Suprapubic skin (tissue), 4 donors: ENCODE results near the gene GSTM1. TPM values are rescaled to one million over a fixed set of nuclear protein-coding genes. Genes with fewer than 3 reads are reported as not detected.
"Not testable (repeated sequence)": the region's sequence is repeated elsewhere in the genome, so short reads cannot be mapped to it uniquely, and the experiment has no call there.

Experiments used
- DNase-seq, 2 donors: peaks; one replicate each; pipeline ENCODE4 v3.0.0-alpha.2; 2019; ENCODE audit warnings: low spot score in 2 of 2
- H3K27ac ChIP-seq: fragments of 200-600 bp; sonication (generic); one replicate; pipeline ENCODE4 v1.5.1; 2019
- H3K27me3 ChIP-seq: fragments of 200-600 bp; sonication (generic); one replicate; pipeline ENCODE4 v1.5.1; 2019
- H3K36me3 ChIP-seq: fragments of 200-600 bp; sonication (generic); one replicate; pipeline ENCODE4 v1.5.1; 2019
- H3K4me1 ChIP-seq: fragments of 200-600 bp; sonication (generic); one replicate; pipeline ENCODE4 v1.5.1; 2019
- H3K4me3 ChIP-seq: fragments of 200-600 bp; sonication (generic); one replicate; pipeline ENCODE4 v1.5.1; 2019; ENCODE audit warnings: mild to moderate bottlenecking
- H3K9me3 ChIP-seq: fragments of 200-600 bp; sonication (generic); one replicate; pipeline ENCODE4 v1.5.1; 2019
- CTCF ChIP-seq, 2 donors: fragments of 200-600 bp in 1 of 2; fragments of 450-650 bp in 1 of 2; sonication (generic) in 1 of 2; IDR thresholded peaks; one replicate each; pipeline ENCODE4 v1.5.1; 2016 to 2019; ENCODE audit warnings: antibody characterized with exemption in 2 of 2, mild to moderate bottlenecking in 1 of 2, moderate library complexity in 1 of 2
- EP300 ChIP-seq: sonication (generic); formaldehyde crosslinking; IDR thresholded peaks from one replicate; pipeline ENCODE4 v1.6.1; 2017; ENCODE audit warnings: antibody characterized with exemption
- POLR2A ChIP-seq, 2 donors: fragments of 450-650 bp; IDR thresholded peaks; one replicate each; pipeline ENCODE4 v1.6.1; 2017; ENCODE audit warnings: antibody characterized with exemption in 2 of 2, mild to moderate bottlenecking in 2 of 2, moderate library complexity in 2 of 2
- POLR2AphosphoS5 ChIP-seq, 3 donors: sonication (generic); formaldehyde crosslinking; IDR thresholded peaks; one replicate each; pipeline ENCODE4 v1.6.1; 2017; ENCODE audit warnings: antibody characterized with exemption in 3 of 3
- WGBS: methylation state at CpG from one replicate; pipeline ENCODE4 v1.1.5; 2018; 5-methylcytosine and 5-hydroxymethylcytosine counted together
- total RNA-seq, 4 donors: library from RNA; depleted of rRNA; stranded (reverse); fragments of >200 nt; gene quantifications; one replicate each; pipeline ENCODE4 v1.1.0, GENCODE V29; 2016

The GSTM1 gene
- total RNA-seq, 4 donors from 2014 or later: 48.2 TPM; not detected in 3

- TF ChIP-seq CTCF (IDR thresholded peaks at IDR 0.05) (no peak), EP300 (no peak), POLR2A (IDR thresholded peaks at IDR 0.05) (no peak), POLR2AphosphoS5 (IDR thresholded peaks at IDR 0.05) (no peak)
- DNase-seq: no peak
- Histone ChIP-seq H3K9me3 (no peaks in the 10 kb centered on the region), H3K27me3 (no peaks in the 10 kb centered on the region), H3K36me3 (peaks cover 9% of the 10 kb centered on the region), H3K27ac (no peak overlapping the region), H3K4me1 (peaks cover 13% of the 10 kb centered on the region), H3K4me3 (no peak overlapping the region)
- WGBS: 87% methylated on average over 5 of the region's 5 CpGs
Measured at GRCh38 chr1:109659997-109660690, 27.5 kb upstream of the GSTM1 start.

- WGBS: 70% methylated on average over 3 of the region's 4 CpGs
- DNase-seq, H3K4me1 ChIP-seq, H3K27ac ChIP-seq, H3K4me3 ChIP-seq, H3K9me3 ChIP-seq, H3K36me3 ChIP-seq, H3K27me3 ChIP-seq: not testable (repeated sequence)
Measured at GRCh38 chr1:109660691-109661026, 27.0 kb upstream of the GSTM1 start.

GRCh38 chr1:109661391-109661790 is 26.2 kb upstream of the GSTM1 start:
- no peak overlapping the region for H3K27ac ChIP-seq
- peaks cover 9% of the 10 kb centered on the region for H3K36me3 ChIP-seq
- H3K4me1 ChIP-seq: peaks cover 5% of the 10 kb centered on the region
- H3K4me3 ChIP-seq: no peak overlapping the region
- WGBS: 87% methylated on average over 2 of the region's 2 CpGs
- no peaks in the 10 kb centered on the region for H3K27me3 ChIP-seq
- DNase-seq: no peak
- no peaks in the 10 kb centered on the region for H3K9me3 ChIP-seq
- TF ChIP-seq CTCF (IDR thresholded peaks at IDR 0.05) (no peak), EP300 (no peak), POLR2A (IDR thresholded peaks at IDR 0.05) (no peak)

- Histone ChIP-seq H3K9me3 (no peaks in the 10 kb centered on the region), H3K36me3 (peaks cover 9% of the 10 kb centered on the region), H3K27me3 (no peaks in the 10 kb centered on the region), H3K4me1 (peaks cover 20% of the 10 kb centered on the region), H3K27ac (no peak overlapping the region), H3K4me3 (no peak overlapping the region)
- WGBS: 92% methylated on average over 1 of the region's 1 CpG
- no peak for DNase-seq
- TF ChIP-seq EP300 (no peak), POLR2A (IDR thresholded peaks at IDR 0.05) (no peak), CTCF (IDR thresholded peaks at IDR 0.05) (no peak), POLR2AphosphoS5 (IDR thresholded peaks at IDR 0.05) (no peak)
Measured at GRCh38 chr1:109664671-109665070, 22.9 kb upstream of the GSTM1 start.

- 10% methylated on average over 13 of the region's 22 CpGs for WGBS
- Histone ChIP-seq H3K27me3 (no peaks in the 10 kb centered on the region), H3K27ac (no peak within 1 kb of the TSS), H3K4me1 (peaks cover 20% of the 10 kb centered on the region), H3K36me3 (peaks cover 5% of the 10 kb centered on the region), H3K9me3 (no peaks in the 10 kb centered on the region), H3K4me3 (peak within 1 kb of the TSS; percentile 60)
- TF ChIP-seq EP300 (no peak), POLR2A (IDR thresholded peaks at IDR 0.05) (no peak), CTCF (IDR thresholded peaks at IDR 0.05) (no peak), POLR2AphosphoS5 (IDR thresholded peaks at IDR 0.05) (no peak)
- DNase-seq: peak; percentile 96 to 98
Measured at GRCh38 chr1:109667452-109668122, 20.0 kb upstream of the GSTM1 start, which contains the start of gene GSTM2. TSS of gene GSTM2 (plus strand) at chr1:109668057. CDS start at chr1:109668116, 59 bp downstream.
